ENCODE data around the gene TGM3. TPM values are rescaled to one million over a fixed set of nuclear protein-coding genes. Genes with fewer than 3 reads are reported as not detected.
"Not testable (repeated sequence)": the region's sequence is repeated elsewhere in the genome, so short reads cannot be mapped to it uniquely, and the experiment has no call there.

The TGM3 gene, protein sequence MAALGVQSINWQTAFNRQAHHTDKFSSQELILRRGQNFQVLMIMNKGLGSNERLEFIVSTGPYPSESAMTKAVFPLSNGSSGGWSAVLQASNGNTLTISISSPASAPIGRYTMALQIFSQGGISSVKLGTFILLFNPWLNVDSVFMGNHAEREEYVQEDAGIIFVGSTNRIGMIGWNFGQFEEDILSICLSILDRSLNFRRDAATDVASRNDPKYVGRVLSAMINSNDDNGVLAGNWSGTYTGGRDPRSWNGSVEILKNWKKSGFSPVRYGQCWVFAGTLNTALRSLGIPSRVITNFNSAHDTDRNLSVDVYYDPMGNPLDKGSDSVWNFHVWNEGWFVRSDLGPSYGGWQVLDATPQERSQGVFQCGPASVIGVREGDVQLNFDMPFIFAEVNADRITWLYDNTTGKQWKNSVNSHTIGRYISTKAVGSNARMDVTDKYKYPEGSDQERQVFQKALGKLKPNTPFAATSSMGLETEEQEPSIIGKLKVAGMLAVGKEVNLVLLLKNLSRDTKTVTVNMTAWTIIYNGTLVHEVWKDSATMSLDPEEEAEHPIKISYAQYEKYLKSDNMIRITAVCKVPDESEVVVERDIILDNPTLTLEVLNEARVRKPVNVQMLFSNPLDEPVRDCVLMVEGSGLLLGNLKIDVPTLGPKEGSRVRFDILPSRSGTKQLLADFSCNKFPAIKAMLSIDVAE
- under 1 TPM in 4 of 5 donors, not detected in 1; 0.12 to 0.28 (median 0.23) TPM for polyA plus RNA-seq (ENCODE audit: insufficient read depth in 1 of 5, insufficient read length in 5 of 5, low replicate concordance in 1 of 5)
- long read RNA-seq, donor 1 = 0 reads
- long read RNA-seq, donor 2 = 0 reads
- long read RNA-seq, donor 3 = 0 reads
- long read RNA-seq, donor 4 = 0 reads
- long read RNA-seq, donor 5 = 0 reads
- long read RNA-seq, donor 6 = 0 reads
- long read RNA-seq, donor 7 = 0 reads
- long read RNA-seq, donor 8 = 0 reads

DNA sequence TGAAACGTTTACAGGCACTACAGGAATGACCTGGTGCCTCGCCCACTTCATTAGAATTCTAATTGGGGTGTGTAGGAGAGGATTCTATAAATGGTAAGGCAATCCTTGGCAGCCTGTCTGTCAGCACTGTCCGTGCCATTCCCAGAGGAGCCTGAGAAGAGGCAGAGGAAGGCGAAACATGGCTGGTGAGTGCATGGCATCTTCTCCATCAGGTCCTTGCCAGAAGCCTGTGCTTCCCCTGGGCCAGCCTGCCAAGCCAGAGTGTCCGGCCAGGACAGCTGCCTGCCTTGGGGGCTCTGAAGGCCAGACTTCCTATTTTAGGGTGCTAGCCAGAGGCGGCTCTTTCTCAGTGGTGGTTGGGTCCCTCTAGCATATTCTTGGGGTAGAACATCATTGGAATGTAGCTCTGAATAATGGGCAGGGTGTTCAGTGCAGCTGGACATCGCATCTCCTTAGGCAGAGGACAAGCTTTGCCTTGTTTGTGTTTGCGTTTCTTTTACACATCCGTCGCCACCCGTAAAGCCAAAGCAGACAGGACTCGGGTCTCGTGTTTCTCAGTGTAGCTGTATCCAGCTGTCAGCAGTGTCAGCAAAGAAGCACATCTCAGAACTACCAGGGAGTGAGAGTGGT is at the start of gene TGM3:
TSS of gene TGM3 (plus strand) at position 116 of the 630 bp plus-strand sequence. CDS start at position 179, 63 bp downstream.
- DNase-seq = no peak

DNA sequence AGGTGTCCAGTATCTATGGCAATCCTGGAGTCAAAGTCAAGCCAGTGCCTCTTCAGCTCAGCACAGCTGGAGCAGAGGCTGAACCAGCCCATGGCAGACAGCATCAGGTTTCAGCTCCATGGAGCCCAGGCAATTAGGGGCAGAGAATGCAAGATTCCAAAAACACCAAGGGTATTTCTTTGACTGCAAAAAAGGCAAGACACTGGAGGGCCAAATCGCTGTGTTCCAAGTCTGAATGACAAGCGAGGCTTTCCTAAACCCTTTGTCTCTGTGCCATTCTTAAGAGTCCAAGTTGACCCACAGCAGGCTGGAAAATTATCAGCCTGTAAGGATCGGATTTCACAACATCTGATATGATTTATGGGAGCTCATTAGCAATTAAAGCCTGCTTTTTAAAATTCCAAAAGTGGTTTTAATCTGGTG is 49.7 kb upstream of the TGM3 start:
- DNase-seq = no peak

DNA sequence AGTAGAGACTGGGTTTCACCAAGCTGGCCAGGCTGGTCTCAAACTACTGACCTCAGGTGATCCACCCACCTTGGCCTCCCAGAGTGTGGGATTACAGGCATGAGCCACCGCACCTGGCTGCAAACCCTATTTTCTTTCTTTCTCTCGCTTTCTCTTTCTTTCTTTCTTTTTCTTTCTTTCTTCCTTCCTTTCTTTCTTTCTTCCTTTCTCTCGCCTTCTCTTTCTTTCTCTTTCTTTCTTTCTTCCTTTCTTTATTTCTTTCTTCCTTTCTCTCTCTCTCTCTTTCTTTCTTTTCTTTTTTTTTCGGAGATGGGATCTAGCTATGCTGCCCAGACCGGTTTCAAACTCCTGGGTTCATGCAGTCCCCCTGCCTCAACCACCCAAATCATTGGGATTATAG is 47.0 kb upstream of the TGM3 start:
- DNase-seq = no peak

DNA sequence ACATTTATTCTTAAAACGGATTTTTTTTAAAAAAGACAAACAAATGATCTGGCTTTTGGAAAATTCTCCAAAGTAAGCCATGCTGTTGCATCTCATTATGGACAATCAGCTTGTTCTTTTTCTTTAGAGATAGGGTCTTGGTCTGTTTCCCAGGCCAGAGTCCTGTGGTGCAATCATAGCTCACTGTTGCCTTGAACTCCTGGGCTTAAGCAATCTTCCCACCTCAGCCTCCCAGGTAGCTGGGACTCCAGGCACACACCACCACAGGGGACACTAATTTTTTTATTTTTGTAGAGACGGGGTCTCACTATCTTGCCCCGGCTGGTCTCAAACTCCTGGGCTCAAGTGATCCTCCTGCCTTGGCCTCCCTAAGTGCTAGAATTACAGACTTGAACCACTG is 45.9 kb upstream of the TGM3 start:
- no peak for DNase-seq

DNA sequence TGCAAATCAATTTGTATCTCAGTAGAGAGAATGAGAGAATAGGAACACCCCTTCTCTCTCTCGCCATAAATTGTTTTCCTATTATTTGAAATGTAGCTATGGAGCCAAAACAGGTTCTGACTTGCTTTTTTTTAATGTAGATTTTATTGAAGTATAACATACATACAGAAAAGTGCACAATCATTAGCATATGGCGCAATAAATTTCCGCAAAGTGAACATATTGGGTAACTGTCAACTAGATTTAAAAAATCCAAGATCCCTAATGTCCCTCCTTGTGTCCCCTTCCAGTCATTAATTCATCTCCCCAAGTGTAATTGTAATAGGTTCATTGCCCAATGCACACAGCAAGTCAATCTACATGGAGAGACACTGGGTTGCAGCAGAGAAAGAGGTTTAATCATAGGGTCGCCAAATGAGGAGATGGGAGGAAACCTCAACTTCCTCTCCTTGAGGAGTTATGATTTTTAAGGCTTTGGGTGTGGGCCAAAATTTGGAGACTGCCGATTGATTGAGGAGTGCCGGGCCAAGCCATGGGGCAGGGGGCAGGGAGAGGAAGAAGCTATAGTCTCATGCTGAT is 43.3 kb upstream of the TGM3 start:
- DNase-seq = no peak

DNA sequence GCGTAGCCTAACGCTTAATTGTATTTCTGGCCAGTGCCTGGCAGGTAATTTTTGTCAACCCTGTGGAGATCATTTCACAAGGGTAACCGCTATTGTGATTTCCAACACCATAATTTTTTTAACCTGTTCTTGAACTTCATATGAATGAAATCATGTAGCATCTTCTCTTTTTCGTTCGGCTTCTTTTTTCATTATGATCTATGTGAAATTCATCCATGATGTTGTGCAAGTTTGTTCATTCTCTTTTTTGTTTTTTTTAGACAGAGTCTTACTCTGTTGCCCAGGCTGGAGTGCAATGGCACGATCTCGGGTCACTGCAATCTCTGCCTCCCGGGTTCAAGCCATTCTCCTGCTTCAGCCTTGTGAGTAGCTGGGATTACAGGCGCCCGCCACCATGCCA is 42.5 kb upstream of the TGM3 start:
- no peak for DNase-seq

DNA sequence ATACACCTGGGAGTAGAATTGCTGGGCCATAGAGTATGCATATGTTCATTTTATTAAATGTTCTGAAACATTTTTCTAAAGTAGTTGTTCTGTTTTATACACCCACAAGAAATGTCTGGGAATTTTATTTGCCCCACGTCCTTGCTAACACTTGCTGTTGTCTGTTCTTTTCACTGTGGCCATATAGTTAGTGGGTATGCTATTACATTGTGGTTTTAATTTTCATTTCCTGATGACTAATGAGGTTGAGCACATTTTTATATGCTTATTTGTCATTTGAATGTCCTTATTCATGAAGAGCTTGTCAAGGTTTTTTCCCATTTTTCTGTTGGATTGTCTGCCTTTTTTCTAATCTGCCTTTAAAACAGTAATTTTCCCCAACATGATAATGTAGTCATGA is 41.5 kb upstream of the TGM3 start:
- no peak for DNase-seq

DNA sequence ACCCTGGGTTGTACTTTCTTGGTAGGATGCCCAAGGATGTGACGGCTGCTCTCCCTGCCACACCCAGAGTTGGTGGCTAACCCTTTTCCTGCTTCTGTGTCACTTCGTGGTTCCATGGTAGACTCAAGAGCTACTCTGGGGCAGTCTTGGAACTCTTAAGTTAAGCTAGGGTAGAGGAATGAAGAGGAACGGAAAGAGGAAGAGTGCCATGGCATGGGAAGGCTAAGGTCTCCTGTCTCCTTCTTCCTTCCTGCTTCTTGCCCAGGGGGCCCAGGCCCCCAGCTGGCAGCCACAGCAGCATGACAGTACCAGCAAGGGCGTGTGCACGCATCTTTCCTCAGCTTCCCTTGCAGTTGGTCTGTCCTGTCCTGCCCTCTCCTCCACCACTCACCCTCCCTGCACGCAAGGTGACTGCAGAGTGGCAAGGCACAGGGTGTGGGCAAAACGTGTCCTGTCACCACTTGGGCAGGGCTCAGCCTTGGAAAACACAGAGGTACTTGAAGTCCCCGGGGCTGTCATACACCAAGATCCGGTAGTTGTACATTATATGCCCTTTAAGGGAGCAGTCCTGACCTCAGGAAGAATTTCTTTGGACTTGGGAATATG is 39.8 kb upstream of the TGM3 start:
- DNase-seq = no peak

DNA sequence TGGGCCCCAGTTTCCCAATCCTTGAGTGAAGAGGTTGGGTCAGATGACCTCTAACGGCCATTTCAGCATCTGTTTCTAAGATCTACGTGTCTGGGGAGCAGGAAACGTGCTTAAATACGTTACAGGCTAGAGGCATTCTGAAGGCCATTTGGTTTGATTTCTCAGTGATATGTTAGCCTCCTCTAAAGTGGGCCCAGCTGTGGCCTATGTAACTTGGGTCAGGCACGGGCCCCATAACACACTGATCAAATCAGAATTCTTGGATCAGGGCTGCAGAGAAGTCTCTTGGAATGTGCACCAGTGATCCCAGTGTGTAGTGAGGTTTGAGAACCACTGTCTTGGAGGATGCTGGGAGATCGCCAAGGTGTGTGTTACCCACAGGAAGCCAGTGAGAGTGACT is 36.1 kb upstream of the TGM3 start:
- DNase-seq = no peak

DNA sequence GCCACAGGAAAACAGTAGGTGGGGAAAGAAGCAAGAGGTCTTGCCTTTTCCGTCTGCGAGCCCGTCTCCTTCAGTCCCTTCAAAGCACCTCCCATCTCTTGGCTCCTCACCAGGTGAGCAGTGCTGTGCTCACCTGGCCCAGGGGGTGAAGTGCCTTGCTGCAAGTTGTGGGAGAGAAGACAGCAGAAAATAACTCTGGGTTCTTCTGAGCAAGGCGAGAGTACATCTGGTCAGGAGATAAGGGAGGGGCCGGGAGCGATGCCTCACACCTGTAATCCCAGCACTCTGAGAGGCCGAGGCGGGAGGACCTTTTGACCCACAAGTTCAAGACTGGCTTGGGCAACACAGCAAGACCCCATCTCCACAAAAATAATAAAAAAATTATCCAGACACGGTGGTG is 35.6 kb upstream of the TGM3 start:
- DNase-seq = no peak

DNA sequence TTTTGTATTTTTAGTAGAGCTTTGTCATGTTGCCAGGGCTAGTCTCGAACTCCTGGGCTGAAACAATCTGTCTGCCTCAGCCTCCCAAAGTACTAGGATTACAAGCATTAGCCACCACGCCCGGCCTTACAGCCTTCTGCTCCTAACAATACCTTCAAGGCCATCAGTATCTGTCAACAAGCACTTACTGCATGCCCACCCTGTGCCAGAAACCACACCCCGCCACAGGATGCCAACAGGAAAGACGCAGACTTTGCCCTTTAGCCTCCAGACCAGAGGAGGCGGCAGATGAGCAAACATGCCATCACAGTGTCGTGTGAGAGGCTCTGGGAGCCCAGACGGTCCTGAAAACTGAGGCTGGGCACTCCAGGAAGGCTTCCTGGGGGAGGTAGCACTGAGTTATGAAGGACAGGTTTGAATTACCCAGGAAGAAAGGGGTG is 34.7 kb upstream of the TGM3 start:
- no peak for DNase-seq

DNA sequence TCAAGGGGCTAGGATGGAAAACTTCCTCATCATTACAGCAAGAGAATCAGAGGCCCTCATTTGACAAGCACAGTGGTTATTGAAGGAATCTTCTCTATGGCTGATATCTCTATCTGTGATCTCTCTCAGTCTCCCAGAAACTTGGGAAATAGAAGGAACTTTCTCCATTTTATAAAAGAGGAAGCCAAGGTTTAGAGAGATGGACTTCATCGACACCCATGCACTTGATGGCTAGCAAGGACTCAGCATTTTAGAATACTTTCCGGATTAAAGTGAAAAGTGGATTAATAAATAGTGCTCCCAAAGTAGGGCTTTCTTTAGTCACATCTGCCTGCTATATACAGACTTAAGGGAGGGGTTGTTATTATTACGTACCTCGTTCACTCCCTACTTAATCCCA is 34.2 kb upstream of the TGM3 start:
- no peak for DNase-seq

DNA sequence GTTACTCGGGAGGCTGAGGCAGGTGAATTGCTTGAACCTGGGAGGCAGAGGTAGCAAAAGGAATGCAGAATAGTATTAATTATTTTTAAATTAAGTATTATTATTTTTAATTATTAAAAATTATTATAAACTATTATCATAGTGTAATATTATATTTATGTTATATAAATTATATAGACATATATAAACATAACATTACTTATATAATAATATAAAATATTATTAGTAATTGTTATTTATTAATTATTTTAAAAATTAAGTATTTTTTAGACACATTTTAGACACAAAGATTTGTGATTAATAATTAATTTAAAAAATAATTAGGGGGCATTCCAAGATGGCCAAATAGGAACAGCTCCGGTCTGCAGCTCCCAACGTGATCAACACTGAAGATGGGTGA is 31.7 kb upstream of the TGM3 start:
- no peak for DNase-seq

DNA sequence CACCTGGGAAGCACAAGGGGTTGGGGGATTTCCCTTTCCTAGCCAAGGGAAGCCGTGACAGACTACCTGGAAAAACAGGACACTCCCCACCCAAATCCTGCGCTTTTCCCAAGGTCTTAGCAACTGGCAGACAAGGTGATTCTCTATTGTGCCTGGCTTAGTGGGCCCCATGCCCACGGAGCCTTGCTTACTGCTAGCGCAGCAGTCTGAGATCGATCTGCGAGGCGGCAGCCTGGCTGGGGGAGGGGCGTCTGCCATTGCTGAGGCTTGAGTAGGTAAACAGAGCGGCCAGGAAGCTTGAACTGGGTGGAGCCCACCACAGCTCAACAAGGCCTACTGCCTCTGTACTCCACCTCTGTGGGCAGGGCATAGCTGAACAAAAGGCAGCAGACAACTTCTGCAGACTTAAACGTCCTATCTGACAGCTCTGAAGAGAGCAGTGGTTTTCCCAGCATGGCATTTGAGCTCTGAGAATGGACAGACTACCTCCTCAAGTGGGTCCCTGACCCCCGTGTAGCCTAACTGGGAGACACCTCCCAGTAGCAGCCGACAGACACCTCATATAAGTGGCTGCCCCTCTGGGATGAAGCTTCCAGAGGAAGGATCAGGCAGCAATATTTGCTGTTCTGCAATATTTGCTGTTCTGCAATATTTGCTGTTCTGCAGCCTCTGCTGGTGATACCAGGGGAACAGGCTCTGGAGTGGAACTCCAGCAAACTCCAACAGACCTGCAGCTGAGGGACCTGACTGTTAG is 31.0 kb upstream of the TGM3 start:
- not testable (repeated sequence) for DNase-seq

DNA sequence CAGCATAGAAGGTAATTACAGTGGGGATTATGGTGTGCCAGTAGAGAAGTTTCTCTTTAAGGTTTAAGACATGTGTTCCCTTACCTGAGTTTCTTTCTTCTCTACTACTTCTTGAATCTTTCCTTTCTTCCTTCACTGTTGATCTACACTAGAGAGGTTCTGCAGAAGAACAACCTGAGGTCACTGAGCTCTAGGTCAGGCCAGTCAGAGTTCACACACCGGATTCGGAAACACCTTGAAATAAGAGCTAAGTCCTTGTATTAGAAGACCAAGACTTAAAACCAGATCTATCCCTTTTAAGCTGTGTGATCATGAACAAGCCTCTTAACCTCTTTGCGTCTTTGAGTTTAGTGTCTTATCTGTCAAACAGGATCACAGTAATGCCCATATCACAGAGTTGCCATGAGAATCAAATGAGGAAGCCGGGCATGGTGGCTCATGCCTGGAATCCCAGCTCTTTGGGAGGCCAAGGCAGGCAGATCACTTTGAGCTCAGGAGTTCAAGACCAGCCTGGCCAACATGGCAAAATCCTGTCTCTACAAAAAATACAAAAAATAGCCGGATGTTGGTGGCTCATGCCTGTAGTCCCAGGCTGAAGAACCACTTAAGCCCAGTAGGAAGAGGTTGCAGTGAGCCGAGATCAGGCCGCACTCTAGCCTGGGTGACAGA is 22.0 kb upstream of the TGM3 start:
- DNase-seq = no peak

DNA sequence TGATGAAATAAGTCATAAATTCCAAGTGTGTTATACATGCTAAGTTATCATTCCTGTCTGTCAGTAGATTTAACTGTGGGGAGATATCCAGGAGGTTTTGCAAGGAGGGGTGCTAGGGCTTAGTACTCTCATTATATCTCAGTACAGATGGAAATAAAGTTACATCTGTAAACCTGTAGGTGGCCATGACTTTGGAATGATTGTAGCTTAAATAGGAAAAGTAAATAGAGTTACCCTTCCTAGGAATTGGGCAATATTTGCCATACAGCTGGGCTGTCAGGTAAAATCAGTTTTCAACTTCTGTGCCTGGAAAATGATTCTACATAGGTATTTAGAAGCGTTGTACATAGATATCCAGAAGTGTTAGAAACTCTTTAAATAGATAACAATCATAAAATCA is 19.8 kb upstream of the TGM3 start:
- DNase-seq = no peak

DNA sequence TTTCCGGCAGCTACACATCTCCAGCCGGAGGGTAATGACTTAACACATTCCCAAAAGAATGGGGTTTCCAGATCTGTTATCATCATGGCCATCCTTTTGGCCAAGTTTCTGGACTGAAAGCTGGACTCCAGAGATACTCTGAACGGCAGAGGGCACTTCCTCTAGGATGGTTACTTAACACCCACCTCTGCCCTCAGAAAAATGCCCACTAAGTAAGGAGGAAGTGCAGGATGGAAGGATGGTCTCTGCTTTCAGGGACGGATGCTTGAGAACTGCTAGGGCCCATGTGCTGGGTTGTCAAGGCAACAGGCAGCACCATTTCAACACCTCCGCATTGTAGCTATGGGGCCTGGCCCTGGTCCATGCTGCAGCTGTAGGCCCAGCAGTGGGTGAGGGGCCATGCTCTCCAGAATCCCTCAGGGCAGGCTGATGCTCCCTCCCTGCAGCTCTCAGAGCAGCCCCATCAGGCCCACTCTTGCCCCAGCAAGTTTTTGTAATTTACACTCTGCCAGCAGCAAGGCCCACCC is 16.5 kb upstream of the TGM3 start:
- no peak for DNase-seq

DNA sequence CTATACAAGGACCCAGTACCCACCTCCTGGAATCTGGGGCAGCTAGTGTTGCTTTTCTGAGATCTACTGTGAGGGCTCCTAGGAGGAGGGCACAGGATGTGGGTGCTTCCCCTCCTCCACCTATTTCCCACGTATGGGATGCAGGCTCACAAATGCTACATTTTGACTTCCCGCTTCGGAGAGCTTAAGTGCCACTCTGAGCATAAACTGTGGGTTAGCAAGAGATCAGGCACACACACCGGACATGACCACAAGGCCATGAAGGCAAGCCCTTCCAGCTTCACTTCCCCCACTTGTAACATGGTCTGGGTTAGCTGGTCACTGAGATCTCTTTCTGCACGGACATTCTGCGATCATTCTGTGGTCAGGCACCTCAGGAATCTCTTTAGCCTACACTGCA is 15.7 kb upstream of the TGM3 start:
- DNase-seq = no peak

DNA sequence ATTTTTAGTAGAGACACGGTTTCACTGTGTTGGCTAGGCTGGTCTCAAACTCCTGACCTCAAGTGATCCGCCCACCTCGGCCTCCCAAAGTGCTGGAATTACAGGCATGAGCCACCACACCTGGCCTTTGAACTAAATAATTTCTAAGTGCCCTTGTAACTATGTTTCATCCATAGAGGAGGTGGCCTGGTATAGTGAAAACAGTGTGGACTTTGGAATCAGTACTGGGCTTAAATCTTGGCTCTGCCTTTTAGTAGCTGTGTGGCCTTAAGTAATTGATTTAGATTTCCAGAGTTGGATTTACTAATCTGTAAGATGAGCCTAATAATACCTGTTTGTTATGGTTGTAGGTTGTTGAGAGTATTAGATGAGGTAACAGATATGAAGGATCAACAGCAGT is 14.2 kb upstream of the TGM3 start:
- DNase-seq = no peak

DNA sequence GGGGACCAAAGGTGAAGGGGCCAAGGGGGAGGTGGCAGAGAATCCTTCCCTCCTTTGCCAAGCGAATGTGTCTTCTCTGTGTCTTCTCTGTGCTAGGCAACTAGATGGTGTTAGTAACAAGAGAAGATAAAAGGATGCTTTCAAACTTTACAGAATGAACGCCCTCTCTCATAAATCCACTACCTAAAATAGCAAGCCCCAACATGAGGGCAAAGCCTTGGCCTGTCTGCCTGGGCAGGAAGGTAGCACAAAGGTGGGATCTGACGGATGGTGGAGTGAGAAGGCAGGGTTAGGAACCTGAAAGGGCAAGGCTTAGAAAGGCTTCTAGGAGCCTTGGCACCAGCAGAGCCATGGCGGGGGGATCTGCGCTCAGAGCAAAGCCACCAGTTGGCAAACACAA is 13.6 kb upstream of the TGM3 start:
- DNase-seq = no peak
